GM18508 (cell line): ENCODE results near the gene NKTR.
"Not testable (repeated sequence)": the region's sequence is repeated elsewhere in the genome, so short reads cannot be mapped to it uniquely, and the experiment has no call there.

Experiments used
- ATAC-seq: cut with Tn5 transposase; IDR thresholded peaks from one replicate; pipeline ENCODE4 v1.9.1; 2021; ENCODE audit warnings: moderate number of reproducible peaks; ENCODE audit not compliant: insufficient read depth, unreplicated experiment

The NKTR gene

DNA sequence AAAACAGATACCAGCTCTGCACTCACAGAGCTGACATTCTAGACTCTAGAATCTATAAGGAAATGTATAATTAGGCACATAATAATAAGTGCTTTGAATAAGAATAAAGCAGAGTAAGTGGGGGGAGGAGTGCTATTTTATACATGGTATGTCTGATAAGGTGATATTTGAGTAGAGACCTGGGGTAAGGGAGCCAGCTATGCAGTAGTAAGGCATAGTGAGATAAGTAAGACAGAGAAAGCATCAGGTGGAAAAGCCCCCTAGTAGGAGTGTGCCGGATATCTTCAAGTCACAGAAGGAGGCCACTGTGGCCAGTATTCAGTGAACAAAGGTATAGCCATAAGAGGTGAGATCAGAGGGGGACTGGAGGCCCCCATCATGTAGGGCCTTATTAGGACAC is 6.9 kb upstream of the NKTR start:
- no peak for ATAC-seq

DNA sequence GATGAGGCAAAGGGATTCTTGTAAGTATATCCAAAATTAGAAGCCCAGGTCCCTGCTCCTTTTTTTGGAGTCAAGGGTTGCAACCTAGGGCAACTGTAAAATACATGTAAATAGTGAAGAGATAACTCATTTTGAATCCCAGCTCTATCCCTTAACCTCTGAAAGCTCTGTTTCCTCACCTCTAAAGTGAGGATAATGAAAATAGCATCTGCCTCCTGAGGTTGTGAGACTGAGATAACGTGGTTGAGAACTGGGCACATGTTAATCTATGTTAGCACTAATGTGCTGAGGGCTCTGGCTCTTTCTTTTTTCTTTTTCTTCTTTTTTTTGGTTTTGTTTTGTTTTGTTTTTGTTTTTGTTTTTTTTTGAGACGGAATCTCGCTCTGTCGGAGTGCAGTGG is 4.8 kb upstream of the NKTR start:
- ATAC-seq: no peak

DNA sequence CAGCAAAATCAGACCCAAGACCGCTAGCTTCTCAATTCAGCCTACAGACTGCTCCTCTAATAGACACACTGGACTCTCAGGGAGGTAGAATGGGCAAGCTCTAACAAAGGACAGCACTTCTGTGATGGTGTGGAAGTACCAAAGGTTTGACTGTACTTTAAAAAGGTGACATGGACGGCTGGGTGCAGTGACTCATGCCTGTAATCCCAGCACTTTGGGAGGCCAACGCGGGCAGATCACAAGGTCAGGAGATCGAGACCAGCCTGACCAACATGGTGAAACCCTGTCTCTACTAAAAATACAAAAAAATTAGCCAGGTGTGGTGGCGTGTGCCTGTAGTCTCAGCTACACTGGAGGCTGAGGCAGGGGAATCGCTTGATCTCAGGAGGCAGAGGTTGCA is 3.4 kb upstream of the NKTR start:
- ATAC-seq: not testable (repeated sequence)

DNA sequence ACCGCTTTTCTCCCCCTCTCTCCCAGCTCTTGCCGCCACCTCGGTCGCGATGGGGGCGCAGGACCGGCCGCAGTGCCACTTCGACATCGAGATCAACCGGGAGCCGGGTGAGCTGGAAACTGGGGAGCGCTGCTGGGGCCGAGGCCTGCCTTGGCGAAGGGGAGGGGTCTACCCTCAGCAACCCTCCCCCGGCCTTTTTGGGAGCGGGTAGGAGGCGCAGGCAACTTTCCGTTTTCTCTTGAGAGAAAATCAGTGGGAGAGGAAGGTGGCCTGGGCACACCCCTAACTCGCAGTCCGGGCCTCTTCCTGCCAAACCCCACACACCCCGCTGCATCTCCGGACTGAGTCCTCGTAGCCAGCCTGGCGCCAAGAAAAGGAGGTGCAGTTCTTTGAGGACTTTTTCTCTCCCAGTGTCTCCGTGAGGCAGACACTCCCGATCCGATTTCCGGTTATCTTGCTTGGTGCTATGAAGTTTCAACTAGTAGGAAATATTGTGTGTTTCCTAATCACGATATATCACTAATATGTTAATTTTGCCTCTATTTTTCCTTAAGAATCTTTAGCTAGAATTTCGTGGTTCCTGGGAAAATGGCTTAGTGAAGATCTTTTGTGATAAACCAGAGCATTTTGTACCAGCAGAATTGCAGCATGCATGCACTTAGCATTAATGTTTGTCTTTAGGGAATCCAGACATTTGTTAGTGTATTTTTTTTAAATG is 631 bp downstream of the NKTR start:
- ATAC-seq: peak; percentile 18

DNA sequence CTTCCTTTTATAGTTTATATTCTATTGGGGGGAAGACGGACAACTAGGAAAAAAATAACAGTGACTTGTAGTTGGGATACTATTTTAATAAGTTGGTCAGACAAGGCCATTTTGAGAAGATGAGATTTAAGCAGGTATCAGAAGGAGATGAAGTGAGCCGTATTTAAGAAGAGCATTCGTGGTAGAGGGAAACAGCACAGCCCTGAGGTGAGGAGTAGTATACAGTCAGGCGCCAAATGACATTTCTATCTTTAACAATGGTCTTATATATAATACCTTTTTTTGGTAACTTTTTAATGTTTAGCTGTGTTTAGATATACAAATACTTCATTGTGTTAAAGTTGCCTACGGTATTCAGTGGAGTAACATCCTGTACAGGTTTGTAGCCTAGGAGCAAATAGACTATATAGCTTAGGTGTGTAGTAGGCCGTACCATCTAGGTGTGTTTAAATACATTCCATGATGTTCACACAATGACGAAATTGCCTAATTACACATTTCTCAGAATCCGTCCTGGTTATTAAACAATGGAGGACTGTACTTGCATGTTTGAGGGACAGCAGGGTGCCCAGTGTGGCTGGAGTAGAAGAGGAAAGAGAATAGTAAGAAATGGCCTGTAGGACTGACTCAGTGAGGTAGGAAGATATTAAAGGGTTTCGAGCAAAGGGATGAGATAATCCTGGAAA is 1.6 kb downstream of the NKTR start:
- no peak for ATAC-seq

DNA sequence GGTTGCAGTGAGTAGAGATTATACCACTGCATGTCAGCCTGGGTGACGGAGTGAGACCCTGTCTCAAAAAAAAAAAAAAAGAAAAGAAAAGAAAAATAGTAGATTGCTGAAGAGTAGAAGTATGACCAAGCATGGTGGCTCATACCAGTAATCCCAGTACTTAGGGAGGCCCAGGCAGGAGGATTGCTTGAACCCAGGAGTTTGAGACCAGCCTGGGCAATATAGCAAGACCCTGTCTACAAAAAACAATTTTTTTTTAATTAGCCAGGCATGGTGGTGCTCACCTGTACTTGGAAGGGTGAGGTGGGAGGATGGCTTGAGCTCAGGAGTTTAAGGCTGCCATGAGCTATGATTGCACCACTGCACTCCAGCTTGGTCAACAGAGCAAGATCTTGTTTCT is 2.5 kb downstream of the NKTR start:
- ATAC-seq: no peak

DNA sequence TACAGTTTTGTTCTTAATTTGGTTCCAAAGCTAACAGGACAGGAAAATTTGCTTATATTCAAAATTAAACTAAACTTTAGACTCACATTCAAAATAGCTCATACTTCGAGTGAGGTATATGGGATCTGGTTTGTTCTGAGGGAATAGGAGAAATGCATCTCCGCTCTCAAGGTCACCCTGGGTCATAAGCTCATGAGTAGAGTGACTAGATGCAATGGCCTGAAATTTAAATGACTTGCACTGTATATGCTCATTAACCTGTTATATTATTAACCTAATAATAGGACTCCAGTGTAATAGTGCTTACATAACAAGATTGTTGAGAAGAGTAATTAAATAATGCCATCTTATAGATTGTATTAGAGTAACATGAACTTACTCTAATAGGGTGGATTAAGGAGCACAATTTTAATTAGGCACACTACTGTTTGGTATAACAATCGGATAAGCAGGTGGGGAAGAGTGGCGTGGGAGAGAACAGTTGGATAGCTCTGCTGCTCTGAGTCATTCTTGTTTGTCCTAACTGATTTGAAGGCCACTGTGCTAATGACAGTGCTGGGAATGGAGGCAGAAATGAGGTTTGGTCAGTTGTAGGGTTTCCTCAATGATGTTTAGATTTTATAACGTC is 5.2 kb downstream of the NKTR start:
- ATAC-seq: no peak

DNA sequence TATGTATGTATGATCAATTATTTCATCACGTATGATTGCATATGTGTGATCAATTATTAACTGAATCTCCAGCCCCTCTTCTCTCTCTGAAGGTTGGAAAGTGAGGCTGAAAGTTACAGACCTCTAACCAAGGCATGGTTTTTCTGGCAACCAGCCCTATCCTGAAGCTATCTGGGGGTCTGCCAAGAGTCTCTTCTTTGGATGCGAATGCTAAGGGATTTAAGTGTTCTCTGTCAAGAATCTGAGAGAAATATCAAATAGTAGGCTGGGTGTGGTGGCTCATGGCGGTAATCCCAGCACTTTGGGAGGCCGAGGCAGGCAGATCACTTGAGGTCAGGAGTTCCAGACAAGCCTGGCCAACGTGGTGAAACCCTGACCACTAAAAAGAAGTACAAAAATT is 8.1 kb downstream of the NKTR start:
- no peak for ATAC-seq

DNA sequence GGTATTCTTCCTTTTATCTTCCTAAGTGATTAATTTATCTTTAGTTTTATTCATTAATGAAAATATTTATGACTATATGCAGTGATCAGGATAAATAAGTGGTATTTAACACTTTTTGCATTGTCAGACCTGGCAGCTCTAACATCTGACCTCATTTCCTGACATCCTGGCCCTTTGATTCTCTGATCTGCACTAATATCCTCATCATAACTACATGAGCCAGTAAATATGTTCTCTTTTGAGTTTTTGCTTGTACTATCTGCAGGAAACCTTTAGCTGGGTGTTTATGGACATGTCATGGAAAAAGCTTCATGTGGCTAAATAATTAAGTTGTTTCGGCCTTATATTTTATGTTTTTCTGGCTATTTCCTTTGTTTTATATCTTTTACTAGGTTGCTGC is 10.5 kb downstream of the NKTR start:
- ATAC-seq: no peak

DNA sequence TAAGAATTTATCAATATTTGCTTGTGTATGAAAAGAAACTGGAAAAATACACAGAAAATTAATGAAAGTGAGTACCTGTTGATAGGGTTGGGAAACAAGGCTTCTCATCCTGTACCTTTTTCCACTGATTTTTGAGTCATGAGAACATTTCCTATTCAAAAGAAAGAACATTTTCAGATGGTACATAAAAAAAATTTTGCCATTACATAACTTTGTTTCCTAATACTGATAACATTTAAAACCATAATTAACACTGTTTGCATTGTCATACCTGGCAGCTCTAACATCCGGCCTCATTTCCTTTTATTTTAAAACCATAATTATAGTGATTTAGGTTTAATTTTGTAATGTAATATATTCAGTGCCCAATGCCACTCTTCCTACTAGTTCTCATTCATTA is 11.7 kb downstream of the NKTR start:
- no peak for ATAC-seq

DNA sequence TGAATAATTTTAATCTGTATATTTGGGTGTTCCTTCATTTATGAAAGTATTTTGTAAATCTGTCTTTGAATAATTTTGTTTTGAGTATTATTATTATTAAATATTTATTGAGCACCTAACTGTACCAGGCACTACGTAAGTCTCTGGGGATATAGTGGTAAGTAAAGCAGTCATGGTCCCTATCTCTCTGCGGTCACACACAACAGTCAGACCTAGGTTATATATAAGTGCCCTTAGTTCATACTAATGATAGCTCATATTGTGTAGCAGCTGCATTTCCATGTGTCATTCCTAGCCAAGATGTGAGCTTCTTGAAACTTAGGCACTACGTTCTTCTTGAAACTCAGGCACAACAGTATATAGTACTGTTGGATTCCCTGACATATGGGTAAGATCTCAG is 12.4 kb downstream of the NKTR start:
- no peak for ATAC-seq

DNA sequence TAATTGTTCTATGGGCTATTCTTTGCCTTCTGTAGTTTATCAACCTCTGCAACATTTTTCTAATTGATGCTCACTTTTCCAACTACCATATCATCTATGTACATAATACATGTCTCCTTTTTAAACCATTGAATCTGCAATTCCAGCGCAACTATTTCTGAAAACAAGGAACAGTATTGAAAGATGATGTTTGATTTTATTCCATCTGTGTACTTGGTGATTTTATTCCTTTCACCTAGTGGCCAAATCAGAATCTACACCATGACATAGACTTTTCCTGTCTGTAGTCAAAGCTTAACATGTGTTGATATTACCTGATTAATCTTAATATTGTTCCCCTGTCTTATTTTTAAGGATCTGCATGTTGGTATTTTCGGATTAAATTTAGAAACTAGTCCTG is 13.0 kb downstream of the NKTR start:
- no peak for ATAC-seq

DNA sequence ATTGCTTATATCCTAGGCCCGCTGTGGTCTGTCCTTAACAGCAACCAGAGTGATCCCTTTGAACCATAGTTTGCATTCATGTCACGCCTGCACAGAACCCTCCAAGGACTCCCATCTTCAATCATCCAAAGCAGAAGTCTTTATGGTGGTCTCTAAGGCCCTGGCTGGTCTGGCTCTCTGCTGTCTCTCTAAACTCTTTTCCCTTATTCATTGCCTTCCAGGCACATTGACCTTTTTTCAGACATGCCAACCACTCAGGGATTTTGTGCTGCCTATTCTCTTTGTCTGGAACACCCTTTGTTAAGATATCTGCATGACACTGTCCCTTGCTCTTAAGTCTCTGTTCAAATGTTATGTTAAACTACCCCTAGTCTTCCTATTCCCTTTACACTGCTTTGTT is 31.1 kb downstream of the NKTR start:
- ATAC-seq: no peak

DNA sequence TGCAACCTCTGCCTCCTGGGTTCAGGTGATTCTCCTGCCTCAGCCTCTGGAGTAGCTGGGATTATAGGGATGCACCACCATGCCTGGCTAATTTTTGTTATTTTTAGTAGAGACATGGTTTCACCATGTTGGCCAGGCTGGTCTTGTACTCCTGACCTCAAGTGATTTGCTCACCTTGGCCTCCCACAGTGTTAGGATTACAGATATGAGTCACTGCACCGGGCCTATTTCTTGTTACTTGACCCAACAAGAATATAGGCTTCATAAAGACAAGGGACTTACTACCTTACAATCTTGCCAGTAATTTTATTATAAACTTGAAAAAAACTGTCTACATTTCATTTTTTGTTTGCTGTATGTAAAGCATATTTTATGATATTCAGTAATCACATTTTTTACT is 31.7 kb downstream of the NKTR start:
- no peak for ATAC-seq

DNA sequence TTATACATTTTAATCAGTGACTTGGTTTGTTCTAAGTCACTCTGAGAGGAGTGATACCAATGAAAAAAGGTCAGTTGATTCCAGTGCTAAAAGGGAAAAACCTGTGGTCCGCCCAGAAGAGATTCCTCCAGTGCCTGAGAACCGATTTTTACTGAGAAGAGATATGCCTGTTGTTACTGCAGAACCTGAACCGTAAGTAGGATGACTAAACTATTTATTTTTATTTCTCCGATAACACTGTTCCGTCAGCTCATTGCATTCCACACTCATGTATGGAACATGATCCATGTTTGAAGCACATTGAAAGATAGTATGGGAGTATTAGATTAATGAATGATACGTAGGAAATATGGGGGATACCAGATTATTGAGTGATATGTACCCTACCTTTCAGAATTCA is 33.1 kb downstream of the NKTR start:
- ATAC-seq: no peak

DNA sequence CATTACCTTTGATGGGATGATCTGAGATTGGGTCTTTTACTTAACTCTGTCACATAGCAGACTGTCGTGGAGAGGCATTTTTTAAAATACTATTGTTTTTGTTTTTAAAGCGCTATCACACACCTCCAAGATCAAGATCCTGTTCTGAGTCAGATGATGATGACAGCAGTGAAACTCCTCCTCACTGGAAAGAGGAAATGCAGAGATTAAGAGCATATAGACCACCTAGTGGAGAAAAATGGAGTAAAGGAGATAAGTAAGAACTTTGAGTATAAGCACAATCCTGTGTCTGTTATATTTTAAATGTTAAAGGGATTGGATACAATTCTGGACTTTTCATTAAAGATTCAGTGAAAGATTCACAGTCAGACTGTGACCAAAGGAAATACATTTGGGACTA is 34.6 kb downstream of the NKTR start:
- ATAC-seq: no peak

DNA sequence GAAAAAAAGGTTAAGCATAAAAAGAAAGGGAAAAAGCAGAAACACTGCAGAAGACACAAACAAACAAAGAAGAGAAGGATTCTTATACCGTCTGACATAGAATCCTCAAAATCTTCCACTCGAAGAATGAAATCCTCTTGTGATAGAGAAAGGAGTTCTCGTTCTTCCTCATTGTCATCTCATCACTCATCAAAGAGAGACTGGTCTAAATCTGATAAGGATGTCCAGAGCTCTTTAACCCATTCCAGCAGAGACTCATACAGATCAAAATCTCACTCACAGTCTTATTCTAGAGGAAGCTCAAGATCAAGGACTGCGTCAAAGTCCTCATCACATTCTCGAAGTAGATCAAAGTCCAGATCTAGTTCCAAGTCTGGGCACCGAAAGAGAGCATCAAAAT is 36.5 kb downstream of the NKTR start:
- ATAC-seq: no peak

DNA sequence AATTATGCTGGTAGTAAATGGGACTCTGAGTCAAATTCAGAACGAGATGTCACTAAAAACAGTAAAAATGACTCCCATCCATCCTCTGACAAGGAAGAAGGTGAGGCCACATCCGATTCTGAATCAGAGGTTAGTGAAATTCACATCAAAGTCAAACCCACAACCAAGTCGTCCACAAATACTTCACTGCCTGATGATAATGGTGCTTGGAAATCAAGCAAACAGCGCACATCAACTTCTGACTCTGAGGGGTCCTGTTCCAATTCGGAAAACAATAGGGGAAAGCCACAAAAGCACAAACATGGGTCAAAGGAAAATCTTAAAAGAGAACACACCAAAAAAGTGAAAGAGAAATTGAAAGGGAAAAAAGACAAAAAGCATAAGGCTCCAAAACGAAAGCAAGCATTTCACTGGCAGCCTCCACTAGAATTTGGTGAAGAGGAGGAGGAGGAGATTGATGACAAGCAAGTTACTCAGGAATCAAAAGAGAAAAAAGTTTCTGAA is 37.9 kb downstream of the NKTR start:
- ATAC-seq: no peak

DNA sequence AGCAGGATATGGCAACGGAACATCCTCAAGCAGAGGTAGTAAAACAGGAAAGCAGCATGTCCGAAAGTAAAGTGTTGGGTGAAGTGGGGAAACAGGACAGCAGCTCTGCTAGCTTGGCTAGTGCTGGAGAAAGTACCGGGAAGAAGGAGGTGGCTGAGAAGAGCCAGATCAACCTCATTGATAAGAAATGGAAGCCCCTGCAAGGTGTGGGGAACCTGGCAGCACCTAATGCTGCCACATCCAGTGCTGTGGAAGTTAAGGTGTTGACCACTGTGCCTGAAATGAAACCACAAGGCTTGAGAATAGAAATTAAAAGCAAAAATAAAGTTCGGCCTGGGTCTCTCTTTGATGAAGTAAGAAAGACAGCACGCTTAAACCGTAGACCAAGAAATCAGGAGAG is 38.7 kb downstream of the NKTR start:
- no peak for ATAC-seq

DNA sequence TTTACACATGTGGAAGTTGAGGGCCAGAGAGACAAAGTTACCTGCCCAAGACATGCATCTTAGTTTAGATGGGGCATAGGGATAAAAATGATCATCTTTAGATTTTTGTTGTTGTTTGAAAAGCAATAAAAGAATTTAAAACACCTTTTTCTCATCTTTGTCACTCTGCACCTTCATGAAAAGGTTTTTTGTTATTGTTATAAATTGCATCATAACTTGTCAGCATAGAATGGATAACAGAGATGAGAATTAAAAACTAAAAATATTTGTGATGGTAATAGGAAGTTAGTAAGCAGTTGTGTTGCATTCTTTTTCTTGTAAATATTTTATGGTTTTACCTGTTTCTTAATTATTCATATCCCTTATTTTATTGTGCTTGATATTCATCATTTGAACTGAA is 39.6 kb downstream of the NKTR start:
- no peak for ATAC-seq

DNA sequence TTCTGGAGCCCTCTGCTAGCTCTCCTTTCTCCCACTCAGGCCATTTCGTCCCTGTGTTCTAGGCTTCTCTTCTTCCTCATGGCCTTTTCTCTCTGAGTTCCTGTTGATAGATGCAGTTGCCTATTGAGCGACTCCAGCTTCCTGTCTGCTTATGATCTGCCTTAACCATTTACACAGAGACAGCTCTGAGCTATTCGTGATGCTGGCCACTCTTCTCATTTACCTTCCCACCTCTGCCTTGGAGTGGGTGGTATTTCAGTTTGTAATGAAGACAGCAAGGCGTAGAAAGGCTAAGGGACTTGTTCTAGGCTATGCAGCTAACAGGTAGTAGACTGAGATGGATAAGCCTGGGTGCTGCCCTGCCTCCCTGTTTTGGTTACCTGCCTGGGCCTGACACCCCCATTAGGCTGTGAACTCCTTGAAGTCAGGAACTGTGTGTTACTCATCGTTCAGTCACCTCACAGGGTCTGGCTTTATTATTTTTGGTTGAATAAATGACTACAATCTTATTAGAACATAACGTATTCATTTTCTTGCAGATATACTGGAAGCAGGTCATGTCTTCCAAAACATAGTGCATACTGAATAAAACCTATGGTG is 40.4 kb downstream of the NKTR start:
- no peak for ATAC-seq
